ENCODE results near the gene PDE4D.

PDE4D gene

DNA sequence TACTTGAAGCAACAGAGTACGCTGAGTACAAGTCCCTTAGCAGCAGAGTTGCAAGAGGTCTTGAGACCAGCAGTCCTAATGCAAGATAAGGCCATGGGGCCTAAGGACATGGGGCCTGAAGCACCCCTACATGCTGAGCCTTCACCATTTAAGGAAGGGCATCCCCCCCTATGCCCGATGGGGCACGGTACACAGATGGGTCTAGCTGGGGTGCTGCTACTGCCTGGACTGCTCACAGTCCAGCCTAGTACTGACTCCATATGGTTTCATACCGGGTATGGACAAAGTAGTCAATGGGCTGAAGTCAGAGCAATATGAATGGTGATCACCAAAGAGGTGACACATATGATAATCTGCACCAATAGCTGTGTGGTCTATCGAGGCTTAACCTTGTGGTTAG is 178.3 kb downstream of the PDE4D start:
- no peak overlapping the region for H3K4me3 ChIP-seq
- DNase-seq (ENCODE audit: low spot score): no peak
- no peak overlapping the region for H3K27ac ChIP-seq
- TF ChIP-seq CTCF (IDR thresholded peaks at IDR 0.05): no peak

- TF ChIP-seq CTCF (IDR thresholded peaks at IDR 0.05): no peak
- no peak overlapping the region for H3K27ac ChIP-seq
- DNase-seq (ENCODE audit: low spot score): no peak
- no peak overlapping the region for H3K4me3 ChIP-seq
These were observed 180.1 kb downstream of the PDE4D start for GRCh38 chr5:59713498-59713844.

GRCh38 chr5:59712836-59713497 is 180.6 kb downstream of the PDE4D start:
- Histone ChIP-seq H3K4me3 (no peak overlapping the region), H3K27ac (no peak overlapping the region)
- no peak for TF ChIP-seq CTCF (IDR thresholded peaks at IDR 0.05)
- DNase-seq (ENCODE audit: low spot score): no peak

DNA sequence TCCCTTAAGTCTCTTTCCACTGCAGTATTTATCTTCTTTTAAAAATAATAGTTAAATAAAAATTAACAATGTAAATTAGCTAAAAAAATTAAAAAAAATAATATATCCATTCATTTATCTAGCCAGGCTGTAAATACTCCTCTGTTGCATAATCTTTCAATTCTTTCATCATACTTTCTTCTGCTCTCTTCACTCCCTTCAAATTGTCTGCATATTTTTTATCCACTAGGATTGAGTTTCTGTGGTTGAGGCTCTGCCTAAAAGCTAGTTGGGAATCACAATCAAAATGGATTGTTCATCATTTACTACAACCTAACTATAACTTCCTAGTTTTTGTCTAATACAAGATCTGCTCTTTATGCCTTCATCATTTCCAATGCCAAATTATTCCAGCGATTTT is 182.2 kb downstream of the PDE4D start:
- no peak for TF ChIP-seq CTCF (IDR thresholded peaks at IDR 0.05)
- Histone ChIP-seq H3K4me3 (no peak overlapping the region), H3K27ac (no peak overlapping the region)
- no peak for DNase-seq (ENCODE audit: low spot score)

- DNase-seq (ENCODE audit: low spot score): no peak
- Histone ChIP-seq H3K4me3 (no peak overlapping the region), H3K27ac (no peak overlapping the region)
- no peak for TF ChIP-seq CTCF (IDR thresholded peaks at IDR 0.05)
These were observed 183.7 kb downstream of the PDE4D start for GRCh38 chr5:59709846-59710245.

DNA sequence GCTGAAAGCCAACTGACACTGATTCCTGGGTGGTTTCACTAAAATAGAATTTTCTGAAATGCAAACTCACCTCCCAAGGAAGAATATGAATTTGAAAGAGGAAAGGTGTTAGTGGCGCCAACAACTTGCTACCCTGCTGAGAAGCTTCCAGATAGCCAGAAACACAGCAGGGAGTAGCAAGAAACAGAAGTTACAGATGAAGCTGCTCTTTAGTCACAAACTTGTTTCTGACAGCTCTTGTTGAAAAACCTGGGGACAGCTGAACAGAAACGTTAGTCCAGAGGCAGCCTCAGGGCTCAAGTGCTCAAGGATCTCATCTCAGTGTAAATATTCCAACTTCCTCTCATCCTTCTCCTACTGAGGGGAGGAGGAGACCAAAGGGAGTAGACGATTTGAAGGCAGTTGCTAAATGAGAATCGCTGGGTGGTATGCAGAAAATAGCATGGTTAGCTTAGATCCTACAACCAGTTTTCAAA is 184.1 kb downstream of the PDE4D start:
- H3K4me3 ChIP-seq: no peak overlapping the region
- DNase-seq (ENCODE audit: low spot score): no peak
- no peak for TF ChIP-seq CTCF (IDR thresholded peaks at IDR 0.05)
- H3K27ac ChIP-seq: no peak overlapping the region

- Histone ChIP-seq H3K27ac (no peak overlapping the region), H3K4me3 (no peak overlapping the region)
- DNase-seq (ENCODE audit: low spot score): no peak
- no peak for TF ChIP-seq CTCF (IDR thresholded peaks at IDR 0.05)
These were observed 188.6 kb downstream of the PDE4D start for GRCh38 chr5:59704936-59705335.
